ENCODE measurements around the gene ZDHHC9.

Gene ZDHHC9

GRCh38 chrX:129791961-129792570, 51.6 kb downstream of the ZDHHC9 start:
- no peaks in the 10 kb centered on the region for H3K4me1 ChIP-seq (ENCODE audit: control insufficient read depth, insufficient read depth, low read length)
- no peaks in the 10 kb centered on the region for H3K36me3 ChIP-seq (ENCODE audit: control insufficient read depth, insufficient read depth, low read length)
- no peak overlapping the region for H3K27ac ChIP-seq (ENCODE audit: low read depth, low read length)

GRCh38 chrX:129791336-129791735, 52.4 kb downstream of the ZDHHC9 start:
- Histone ChIP-seq H3K4me1 (ENCODE audit: control insufficient read depth, insufficient read depth, low read length) (no peaks in the 10 kb centered on the region), H3K4me3 (ENCODE audit: low read length) (no peak overlapping the region), H3K27me3 (ENCODE audit: control insufficient read depth, insufficient read depth, low read length) (no peaks in the 10 kb centered on the region), H3K27ac (ENCODE audit: low read depth, low read length) (no peak overlapping the region), H3K9ac (ENCODE audit: low read length) (no peak overlapping the region), H3K36me3 (ENCODE audit: control insufficient read depth, insufficient read depth, low read length) (no peaks in the 10 kb centered on the region)

More at GRCh38 chrX:129791961-129792570, 51.6 kb downstream of the ZDHHC9 start:
- Histone ChIP-seq H3K4me3 (ENCODE audit: low read length) (no peak overlapping the region), H3K9ac (ENCODE audit: low read length) (no peak overlapping the region), H3K27me3 (ENCODE audit: control insufficient read depth, insufficient read depth, low read length) (no peaks in the 10 kb centered on the region)

GRCh38 chrX:129790808-129791207, 52.9 kb downstream of the ZDHHC9 start:
- H3K36me3 ChIP-seq (ENCODE audit: control insufficient read depth, insufficient read depth, low read length), result no peaks in the 10 kb centered on the region
- H3K4me1 ChIP-seq (ENCODE audit: control insufficient read depth, insufficient read depth, low read length), result no peaks in the 10 kb centered on the region
- H3K27ac ChIP-seq (ENCODE audit: low read depth, low read length), result no peak overlapping the region
- no peaks in the 10 kb centered on the region for H3K27me3 ChIP-seq (ENCODE audit: control insufficient read depth, insufficient read depth, low read length)
- H3K9ac ChIP-seq (ENCODE audit: low read length), result no peak overlapping the region
- no peak overlapping the region for H3K4me3 ChIP-seq (ENCODE audit: low read length)

- Histone ChIP-seq H3K27ac (ENCODE audit: low read depth, low read length) (no peak overlapping the region), H3K36me3 (ENCODE audit: control insufficient read depth, insufficient read depth, low read length) (no peaks in the 10 kb centered on the region)
Measured at GRCh38 chrX:129790146-129790545, 53.5 kb downstream of the ZDHHC9 start.

GRCh38 chrX:129788527-129788926, 55.2 kb downstream of the ZDHHC9 start:
- no peaks in the 10 kb centered on the region for H3K4me1 ChIP-seq (ENCODE audit: control insufficient read depth, insufficient read depth, low read length)
- no peaks in the 10 kb centered on the region for H3K27me3 ChIP-seq (ENCODE audit: control insufficient read depth, insufficient read depth, low read length)
- H3K4me3 ChIP-seq (ENCODE audit: low read length), result no peak overlapping the region
- no peak overlapping the region for H3K9ac ChIP-seq (ENCODE audit: low read length)
- no peaks in the 10 kb centered on the region for H3K36me3 ChIP-seq (ENCODE audit: control insufficient read depth, insufficient read depth, low read length)
- H3K27ac ChIP-seq (ENCODE audit: low read depth, low read length), result no peak overlapping the region

More at GRCh38 chrX:129790146-129790545, 53.5 kb downstream of the ZDHHC9 start:
- no peaks in the 10 kb centered on the region for H3K4me1 ChIP-seq (ENCODE audit: control insufficient read depth, insufficient read depth, low read length)
- no peak overlapping the region for H3K9ac ChIP-seq (ENCODE audit: low read length)
- no peaks in the 10 kb centered on the region for H3K27me3 ChIP-seq (ENCODE audit: control insufficient read depth, insufficient read depth, low read length)
- no peak overlapping the region for H3K4me3 ChIP-seq (ENCODE audit: low read length)

GRCh38 chrX:129787336-129788055, 56.2 kb downstream of the ZDHHC9 start:
- Histone ChIP-seq H3K36me3 (ENCODE audit: control insufficient read depth, insufficient read depth, low read length) (no peaks in the 10 kb centered on the region), H3K9ac (ENCODE audit: low read length) (no peak overlapping the region), H3K27ac (ENCODE audit: low read depth, low read length) (no peak overlapping the region), H3K27me3 (ENCODE audit: control insufficient read depth, insufficient read depth, low read length) (no peaks in the 10 kb centered on the region), H3K4me3 (ENCODE audit: low read length) (no peak overlapping the region), H3K4me1 (ENCODE audit: control insufficient read depth, insufficient read depth, low read length) (no peaks in the 10 kb centered on the region)

- Histone ChIP-seq H3K27ac (ENCODE audit: low read depth, low read length) (no peak overlapping the region), H3K4me1 (ENCODE audit: control insufficient read depth, insufficient read depth, low read length) (no peaks in the 10 kb centered on the region), H3K4me3 (ENCODE audit: low read length) (no peak overlapping the region)
Measured at GRCh38 chrX:129786210-129786651, 57.5 kb downstream of the ZDHHC9 start.

GRCh38 chrX:129785160-129785947, 58.3 kb downstream of the ZDHHC9 start:
- H3K36me3 ChIP-seq (ENCODE audit: control insufficient read depth, insufficient read depth, low read length), result no peaks in the 10 kb centered on the region
- no peaks in the 10 kb centered on the region for H3K27me3 ChIP-seq (ENCODE audit: control insufficient read depth, insufficient read depth, low read length)
- H3K4me3 ChIP-seq (ENCODE audit: low read length), result no peak overlapping the region
- no peak overlapping the region for H3K9ac ChIP-seq (ENCODE audit: low read length)
- no peaks in the 10 kb centered on the region for H3K4me1 ChIP-seq (ENCODE audit: control insufficient read depth, insufficient read depth, low read length)
- H3K27ac ChIP-seq (ENCODE audit: low read depth, low read length), result no peak overlapping the region

More at GRCh38 chrX:129786210-129786651, 57.5 kb downstream of the ZDHHC9 start:
- Histone ChIP-seq H3K36me3 (ENCODE audit: control insufficient read depth, insufficient read depth, low read length) (no peaks in the 10 kb centered on the region), H3K27me3 (ENCODE audit: control insufficient read depth, insufficient read depth, low read length) (no peaks in the 10 kb centered on the region), H3K9ac (ENCODE audit: low read length) (no peak overlapping the region)

- Histone ChIP-seq H3K27me3 (ENCODE audit: control insufficient read depth, insufficient read depth, low read length) (no peaks in the 10 kb centered on the region), H3K27ac (ENCODE audit: low read depth, low read length) (no peak overlapping the region), H3K4me3 (ENCODE audit: low read length) (no peak overlapping the region), H3K4me1 (ENCODE audit: control insufficient read depth, insufficient read depth, low read length) (no peaks in the 10 kb centered on the region), H3K9ac (ENCODE audit: low read length) (no peak overlapping the region), H3K36me3 (ENCODE audit: control insufficient read depth, insufficient read depth, low read length) (no peaks in the 10 kb centered on the region)
Measured at GRCh38 chrX:129784371-129784770, 59.3 kb downstream of the ZDHHC9 start.

GRCh38 chrX:129783291-129783713, 60.4 kb downstream of the ZDHHC9 start:
- Histone ChIP-seq H3K4me1 (ENCODE audit: control insufficient read depth, insufficient read depth, low read length) (no peaks in the 10 kb centered on the region), H3K4me3 (ENCODE audit: low read length) (no peak overlapping the region), H3K36me3 (ENCODE audit: control insufficient read depth, insufficient read depth, low read length) (no peaks in the 10 kb centered on the region), H3K9ac (ENCODE audit: low read length) (no peak overlapping the region), H3K27me3 (ENCODE audit: control insufficient read depth, insufficient read depth, low read length) (no peaks in the 10 kb centered on the region), H3K27ac (ENCODE audit: low read depth, low read length) (no peak overlapping the region)

- H3K4me3 ChIP-seq (ENCODE audit: low read length), result no peak overlapping the region
- no peaks in the 10 kb centered on the region for H3K4me1 ChIP-seq (ENCODE audit: control insufficient read depth, insufficient read depth, low read length)
- H3K36me3 ChIP-seq (ENCODE audit: control insufficient read depth, insufficient read depth, low read length), result no peaks in the 10 kb centered on the region
- no peak overlapping the region for H3K27ac ChIP-seq (ENCODE audit: low read depth, low read length)
- H3K9ac ChIP-seq (ENCODE audit: low read length), result no peak overlapping the region
- no peaks in the 10 kb centered on the region for H3K27me3 ChIP-seq (ENCODE audit: control insufficient read depth, insufficient read depth, low read length)
Measured at GRCh38 chrX:129782706-129783105, 61.0 kb downstream of the ZDHHC9 start.

GRCh38 chrX:129781680-129782495, 61.8 kb downstream of the ZDHHC9 start:
- Histone ChIP-seq H3K9ac (ENCODE audit: low read length) (no peak overlapping the region), H3K27ac (ENCODE audit: low read depth, low read length) (no peak overlapping the region), H3K4me1 (ENCODE audit: control insufficient read depth, insufficient read depth, low read length) (no peaks in the 10 kb centered on the region), H3K36me3 (ENCODE audit: control insufficient read depth, insufficient read depth, low read length) (no peaks in the 10 kb centered on the region), H3K27me3 (ENCODE audit: control insufficient read depth, insufficient read depth, low read length) (no peaks in the 10 kb centered on the region), H3K4me3 (ENCODE audit: low read length) (no peak overlapping the region)

Measured in rectal smooth muscle tissue (tissue), 1 donor.